Keratinocyte (primary cell): ENCODE data around the gene SLC25A21. TPM values are rescaled to one million over a fixed set of nuclear protein-coding genes. Genes with fewer than 3 reads are reported as not detected.
A peak's percentile ranks its signal among the peaks of the same experiment; 100 is the strongest.

ENCODE experiments used
- DNase-seq: peaks from one replicate; pipeline ENCODE4 v3.0.0-alpha.2; 2011; ENCODE audit warnings: low read depth, missing footprints, low spot score
- FAIRE-seq: peaks from 2 replicates; lab custom pipeline; 2011; peaks lifted over from hg19 to GRCh38; lab: Jason Lieb, UNC
- H2AFZ ChIP-seq: 2 replicates; pipeline ENCODE4 v1.6.0; 2012; ENCODE audit warnings: low read length, control low read depth, inconsistent platforms; ENCODE audit not compliant: control insufficient read depth
- H3K27ac ChIP-seq: 2 replicates; pipeline ENCODE4 v1.5.1; 2011; ENCODE audit warnings: low read length; ENCODE audit not compliant: control insufficient read depth, insufficient read depth
- H3K27me3 ChIP-seq: 3 replicates; pipeline ENCODE4 v1.6.0; 2011; ENCODE audit warnings: low read length; ENCODE audit not compliant: control insufficient read depth, insufficient read depth; ENCODE audit errors: extremely low read depth
- H3K36me3 ChIP-seq, 2 experiments: 2 replicates in 1 of 2; 3 replicates in 1 of 2; pipeline ENCODE4 v1.5.1; 2011; ENCODE audit warnings: low read length in 2 of 2, mild to moderate bottlenecking in 1 of 2; ENCODE audit not compliant: control insufficient read depth in 2 of 2, insufficient read depth in 2 of 2; ENCODE audit errors: extremely low read depth in 1 of 2
- H3K4me1 ChIP-seq: 3 replicates; pipeline ENCODE4 v1.5.1; 2011; ENCODE audit warnings: low read length; ENCODE audit not compliant: control insufficient read depth, insufficient read depth; ENCODE audit errors: extremely low read depth
- H3K4me2 ChIP-seq: 3 replicates; pipeline ENCODE4 v1.6.0; 2011; ENCODE audit warnings: low read depth, low read length; ENCODE audit not compliant: control insufficient read depth, insufficient read depth; ENCODE audit errors: extremely low read depth
- H3K4me3 ChIP-seq, 3 experiments: fragments of 200-600 bp in 1 of 3; sonication (generic) in 1 of 3; 2 replicates in 2 of 3; 3 replicates in 1 of 3; pipeline ENCODE4 v1.5.1; 2011 to 2016; ENCODE audit warnings: low read length in 3 of 3, mild to moderate bottlenecking in 3 of 3, control low read depth in 2 of 3, inconsistent platforms in 1 of 3, low read depth in 1 of 3, mixed read lengths in 1 of 3, mixed run types in 1 of 3, moderate library complexity in 1 of 3; ENCODE audit not compliant: control insufficient read depth in 2 of 3, insufficient read depth in 2 of 3; ENCODE audit errors: extremely low read depth in 1 of 3
- H3K79me2 ChIP-seq: 2 replicates; pipeline ENCODE4 v1.6.0; 2012; ENCODE audit warnings: low read length; ENCODE audit not compliant: control insufficient read depth, insufficient read depth
- H3K9ac ChIP-seq: 3 replicates; pipeline ENCODE4 v1.6.0; 2011; ENCODE audit warnings: low read length; ENCODE audit not compliant: control insufficient read depth, insufficient read depth; ENCODE audit errors: extremely low read depth
- H3K9me1 ChIP-seq: 3 replicates; pipeline ENCODE4 v1.6.0; 2011; ENCODE audit warnings: low read length; ENCODE audit not compliant: control insufficient read depth, insufficient read depth; ENCODE audit errors: extremely low read depth
- H3K9me3 ChIP-seq: 2 replicates; pipeline ENCODE4 v1.5.1; 2012; ENCODE audit warnings: low read depth, low read length; ENCODE audit not compliant: control insufficient read depth
- H4K20me1 ChIP-seq: 3 replicates; pipeline ENCODE4 v1.6.0; 2011; ENCODE audit warnings: low read length; ENCODE audit not compliant: control insufficient read depth, insufficient read depth; ENCODE audit errors: extremely low read depth
- CTCF ChIP-seq, 3 experiments: IDR thresholded peaks in 1 of 3; conservative IDR thresholded peaks in 1 of 3; optimal IDR thresholded peaks in 1 of 3; 2 replicates in 2 of 3; 3 replicates in 1 of 3; pipeline versions ENCODE3 to v1.5.1; 2011; ENCODE audit warnings: low read length in 3 of 3, mild to moderate bottlenecking in 3 of 3, moderate library complexity in 2 of 3, control low read depth in 1 of 3, inconsistent platforms in 1 of 3; ENCODE audit not compliant: insufficient read depth in 2 of 3; ENCODE audit errors: extremely low read depth in 1 of 3
- EZH2 ChIP-seq: IDR thresholded peaks from one replicate; pipeline ENCODE4 v1.6.1; 2012; ENCODE audit warnings: inconsistent platforms, mild to moderate bottlenecking, low read length, moderate library complexity
- dilution Hi-C: fragments of 300-500 bp; cut with MboI; formaldehyde crosslinking; loops from one replicate; pipeline ENCODE4 v1.7.0; 2020; ENCODE audit warnings: low sequenced_read_pairs; ENCODE audit not compliant: extremely low pct_ligation_motif_present
- polyA plus RNA-seq, 5 experiments: library from polyadenylated mRNA; depleted of rRNA in 3 of 5; stranded (reverse) in 3 of 5; stranded (forward) in 1 of 5; unstranded in 1 of 5; fragments of >200 nt; gene quantifications; 1 replicate in 1 of 5; 2 replicates in 3 of 5; 3 replicates in 1 of 5; pipeline versions ENCODE4 v1.2.1 to v1.2.3, GENCODE V29; 2011 to 2012; ENCODE audit warnings: missing spikeins in 2 of 5, low read depth in 1 of 5, low replicate concordance in 1 of 5

Gene SLC25A21
- polyA plus RNA-seq, 1 donor (not counting 4 experiments of a cell fraction or from before 2014, with no cell fraction given): 0.66 TPM

GRCh38 chr14:36974985-36975384 lies 197.4 kb downstream of the SLC25A21 start:
- H3K9me3 ChIP-seq: no peaks in the 10 kb centered on the region
- no peak overlapping the region for H3K9ac ChIP-seq
- H3K27ac ChIP-seq: no peak overlapping the region

GRCh38 chr14:36973806-36974442 lies 198.5 kb downstream of the SLC25A21 start:
- Histone ChIP-seq H3K4me2 (peak overlapping the region; percentile 63), H3K27ac (peak overlapping the region; percentile 72), H4K20me1 (no peaks in the 10 kb centered on the region), H3K9me1 (no peaks in the 10 kb centered on the region), H3K36me3 (no peaks in the 10 kb centered on the region), H3K79me2 (no peaks in the 10 kb centered on the region), H3K9me3 (no peaks in the 10 kb centered on the region), H3K27me3 (no peaks in the 10 kb centered on the region), H3K4me1 (peaks cover 28% of the 10 kb centered on the region), H2AFZ (peak overlapping the region; percentile 55), H3K4me3 (peak overlapping the region in 1 of 3 experiments; percentile 27), H3K9ac (no peak overlapping the region)
- dilution Hi-C loops: no loop called here
- TF ChIP-seq EZH2 (no peak), CTCF (optimal IDR thresholded peaks at IDR 0.05 in 1 of 3, IDR thresholded peaks at IDR 0.05 in 1 of 3, conservative IDR thresholded peaks at IDR 0.05 in 1 of 3; ENCODE audit: extremely low read depth in 1 of 3, insufficient read depth in 2 of 3, low read length in 3 of 3) (no peak)
- DNase-seq (peak; percentile 17), FAIRE-seq (peak; percentile 67)

More at GRCh38 chr14:36974985-36975384, 197.4 kb downstream of the SLC25A21 start:
- dilution Hi-C loops: no loop called here
- no peaks in the 10 kb centered on the region for H3K36me3 ChIP-seq
- H3K9me1 ChIP-seq: no peaks in the 10 kb centered on the region
- H3K4me1 ChIP-seq: peaks cover 28% of the 10 kb centered on the region
- H3K79me2 ChIP-seq: no peaks in the 10 kb centered on the region
- FAIRE-seq: peak; percentile 20
- no peaks in the 10 kb centered on the region for H3K27me3 ChIP-seq
- TF ChIP-seq EZH2: no peak
- no peak for TF ChIP-seq CTCF (optimal IDR thresholded peaks at IDR 0.05 in 1 of 3, IDR thresholded peaks at IDR 0.05 in 1 of 3, conservative IDR thresholded peaks at IDR 0.05 in 1 of 3; ENCODE audit: extremely low read depth in 1 of 3, insufficient read depth in 2 of 3, low read length in 3 of 3)
- H3K4me2 ChIP-seq: no peak overlapping the region
- no peak for DNase-seq
- H4K20me1 ChIP-seq: no peaks in the 10 kb centered on the region
- H2AFZ ChIP-seq: no peak overlapping the region
- H3K4me3 ChIP-seq: no peak overlapping the region
